NB4 (cell line): ENCODE measurements around the gene PTPRG.

Experiments
- MYC ChIP-seq: IDR thresholded peaks from 2 replicates; pipeline ENCODE4 v1.6.1; 2011; ENCODE audit warnings: low read depth, low read length
- POLR2A ChIP-seq: IDR thresholded peaks from 2 replicates; pipeline ENCODE4 v1.6.1; 2011; ENCODE audit warnings: mild to moderate bottlenecking; ENCODE audit not compliant: insufficient read length; ENCODE audit errors: extremely low read depth
- TF ChIP-seq, protein P1 (sequence below): IDR thresholded peaks from one replicate; pipeline ENCODE4 v1.5.1; 2012; ENCODE audit warnings: low read depth, low read length
- TF ChIP-seq, protein P2 (sequence below): IDR thresholded peaks from 2 replicates; pipeline ENCODE4 v1.6.1; 2011; ENCODE audit warnings: low read depth, low read length

DNA sequence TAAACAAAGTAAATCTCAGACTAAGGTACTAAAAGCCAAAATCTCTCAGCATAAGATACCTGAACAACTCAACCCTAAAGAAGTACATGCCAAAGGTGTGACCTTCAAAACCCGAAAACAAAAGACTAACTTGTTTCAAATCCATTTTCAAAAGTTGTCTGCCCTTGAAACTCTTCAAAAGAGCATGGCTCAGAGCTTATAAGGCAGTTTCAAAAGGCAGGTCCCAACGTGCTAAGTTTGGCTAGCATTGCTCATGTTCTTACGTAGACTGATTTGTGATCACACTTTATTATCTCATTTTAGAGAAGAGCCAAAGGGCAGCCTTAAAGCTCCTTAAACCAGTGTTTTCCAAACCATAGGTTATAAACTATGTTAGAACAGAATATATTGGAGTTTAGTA is 699.8 kb downstream of the PTPRG start:
- TF ChIP-seq, protein P1, sequence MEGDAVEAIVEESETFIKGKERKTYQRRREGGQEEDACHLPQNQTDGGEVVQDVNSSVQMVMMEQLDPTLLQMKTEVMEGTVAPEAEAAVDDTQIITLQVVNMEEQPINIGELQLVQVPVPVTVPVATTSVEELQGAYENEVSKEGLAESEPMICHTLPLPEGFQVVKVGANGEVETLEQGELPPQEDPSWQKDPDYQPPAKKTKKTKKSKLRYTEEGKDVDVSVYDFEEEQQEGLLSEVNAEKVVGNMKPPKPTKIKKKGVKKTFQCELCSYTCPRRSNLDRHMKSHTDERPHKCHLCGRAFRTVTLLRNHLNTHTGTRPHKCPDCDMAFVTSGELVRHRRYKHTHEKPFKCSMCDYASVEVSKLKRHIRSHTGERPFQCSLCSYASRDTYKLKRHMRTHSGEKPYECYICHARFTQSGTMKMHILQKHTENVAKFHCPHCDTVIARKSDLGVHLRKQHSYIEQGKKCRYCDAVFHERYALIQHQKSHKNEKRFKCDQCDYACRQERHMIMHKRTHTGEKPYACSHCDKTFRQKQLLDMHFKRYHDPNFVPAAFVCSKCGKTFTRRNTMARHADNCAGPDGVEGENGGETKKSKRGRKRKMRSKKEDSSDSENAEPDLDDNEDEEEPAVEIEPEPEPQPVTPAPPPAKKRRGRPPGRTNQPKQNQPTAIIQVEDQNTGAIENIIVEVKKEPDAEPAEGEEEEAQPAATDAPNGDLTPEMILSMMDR = no peak
- TF ChIP-seq POLR2A = no peak
- TF ChIP-seq, protein P2, sequence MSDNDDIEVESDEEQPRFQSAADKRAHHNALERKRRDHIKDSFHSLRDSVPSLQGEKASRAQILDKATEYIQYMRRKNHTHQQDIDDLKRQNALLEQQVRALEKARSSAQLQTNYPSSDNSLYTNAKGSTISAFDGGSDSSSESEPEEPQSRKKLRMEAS = no peak
- TF ChIP-seq MYC = no peak
